ENCODE results near the gene NDN.
"Not testable (repeated sequence)": the region's sequence is repeated elsewhere in the genome, so short reads cannot be mapped to it uniquely, and the experiment has no call there.

The NDN gene

GRCh38 chr15:23687143-23687470 is at the start of gene NDN:
Gene NDN (minus strand): TSS chr15:23687305. CDS start chr15:23687217, 88 bp downstream.
- Histone ChIP-seq H3K4me1 (no peaks in the 10 kb centered on the region), H3K4me2 (ENCODE audit: low read length) (peak within 1 kb of the TSS; percentile 65), H3K27ac (no peak within 1 kb of the TSS), H3K36me3 (ENCODE audit: control insufficient read depth, insufficient read depth, low read length) (no peaks in the 10 kb centered on the region), H2AFZ (peak within 1 kb of the TSS; percentile 56), H3K4me3 (ENCODE audit: low read depth, low read length) (peak within 1 kb of the TSS; percentile 45), H3K79me2 (no peaks in the 10 kb centered on the region), H3K9me3 (ENCODE audit: control insufficient read depth, low read length) (no peaks in the 10 kb centered on the region), H3K9ac (no peak within 1 kb of the TSS), H3K27me3 (ENCODE audit: control insufficient read depth, insufficient read depth, low read length) (no peaks in the 10 kb centered on the region)
- no peak for TF ChIP-seq CTCF (IDR thresholded peaks at IDR 0.05)

GRCh38 chr15:23736033-23736673 is 49.0 kb upstream of the NDN start:
- Histone ChIP-seq H3K4me1 (no peaks in the 10 kb centered on the region), H3K27me3 (ENCODE audit: control insufficient read depth, insufficient read depth, low read length) (no peaks in the 10 kb centered on the region), H3K36me3 (ENCODE audit: control insufficient read depth, insufficient read depth, low read length) (no peaks in the 10 kb centered on the region), H3K9ac (no peak overlapping the region), H3K9me3 (ENCODE audit: control insufficient read depth, low read length) (no peaks in the 10 kb centered on the region), H3K79me2 (no peaks in the 10 kb centered on the region), H3K4me3 (ENCODE audit: low read depth, low read length) (no peak overlapping the region), H3K4me2 (ENCODE audit: low read length) (no peak overlapping the region), H2AFZ (no peak overlapping the region), H3K27ac (no peak overlapping the region)
- TF ChIP-seq CTCF (IDR thresholded peaks at IDR 0.05), result no peak

- Histone ChIP-seq H3K4me1 (no peaks in the 10 kb centered on the region), H3K79me2 (no peaks in the 10 kb centered on the region)
- no peak for TF ChIP-seq CTCF (IDR thresholded peaks at IDR 0.05)
Measured at GRCh38 chr15:23734862-23735261, 47.8 kb upstream of the NDN start.

GRCh38 chr15:23713874-23714656 is 27.0 kb upstream of the NDN start:
- H3K27ac ChIP-seq; H3K27me3 ChIP-seq (ENCODE audit: control insufficient read depth, insufficient read depth, low read length); H3K79me2 ChIP-seq; H3K4me3 ChIP-seq (ENCODE audit: low read depth, low read length); H3K9ac ChIP-seq; H3K4me1 ChIP-seq; H2AFZ ChIP-seq; H3K4me2 ChIP-seq (ENCODE audit: low read length); H3K9me3 ChIP-seq (ENCODE audit: control insufficient read depth, low read length); H3K36me3 ChIP-seq (ENCODE audit: control insufficient read depth, insufficient read depth, low read length): not testable (repeated sequence)

More at GRCh38 chr15:23734862-23735261, 47.8 kb upstream of the NDN start:
- Histone ChIP-seq H3K36me3 (ENCODE audit: control insufficient read depth, insufficient read depth, low read length) (no peaks in the 10 kb centered on the region), H3K27me3 (ENCODE audit: control insufficient read depth, insufficient read depth, low read length) (no peaks in the 10 kb centered on the region), H3K27ac (no peak overlapping the region), H2AFZ (no peak overlapping the region), H3K4me3 (ENCODE audit: low read depth, low read length) (no peak overlapping the region), H3K9me3 (ENCODE audit: control insufficient read depth, low read length) (no peaks in the 10 kb centered on the region), H3K9ac (no peak overlapping the region), H3K4me2 (ENCODE audit: low read length) (no peak overlapping the region)

- no peak overlapping the region for H3K4me3 ChIP-seq (ENCODE audit: low read depth, low read length)
- no peak overlapping the region for H3K27ac ChIP-seq
- TF ChIP-seq CTCF (IDR thresholded peaks at IDR 0.05), result no peak
- no peaks in the 10 kb centered on the region for H3K27me3 ChIP-seq (ENCODE audit: control insufficient read depth, insufficient read depth, low read length)
- no peaks in the 10 kb centered on the region for H3K36me3 ChIP-seq (ENCODE audit: control insufficient read depth, insufficient read depth, low read length)
- H3K4me1 ChIP-seq, result no peaks in the 10 kb centered on the region
- H3K9me3 ChIP-seq (ENCODE audit: control insufficient read depth, low read length), result no peaks in the 10 kb centered on the region
- H3K4me2 ChIP-seq (ENCODE audit: low read length), result no peak overlapping the region
- H3K9ac ChIP-seq, result no peak overlapping the region
- no peak overlapping the region for H2AFZ ChIP-seq
- H3K79me2 ChIP-seq, result no peaks in the 10 kb centered on the region
Measured at GRCh38 chr15:23708332-23708731, 21.2 kb upstream of the NDN start.

Data from parathyroid adenoma (tissue), 2 donors.